Muscle of arm (tissue), 12 donors: ENCODE results near the gene LARP1. TPM values are rescaled to one million over a fixed set of nuclear protein-coding genes. Genes with fewer than 3 reads are reported as not detected.

Experiments used
- DNase-seq: peaks from one replicate; pipeline ENCODE4 v3.0.0-alpha.2; 2013
- polyA plus RNA-seq, 12 donors: library from polyadenylated mRNA; unstranded; fragments of 120-200 nt; gene quantifications; one replicate each; pipeline ENCODE4 v1.2.1, GENCODE V29; 2013; ENCODE audit not compliant: insufficient read length in 12 of 12

The LARP1 gene
- polyA plus RNA-seq, 12 donors: 79.0 to 335 (median 92.7) TPM

DNA sequence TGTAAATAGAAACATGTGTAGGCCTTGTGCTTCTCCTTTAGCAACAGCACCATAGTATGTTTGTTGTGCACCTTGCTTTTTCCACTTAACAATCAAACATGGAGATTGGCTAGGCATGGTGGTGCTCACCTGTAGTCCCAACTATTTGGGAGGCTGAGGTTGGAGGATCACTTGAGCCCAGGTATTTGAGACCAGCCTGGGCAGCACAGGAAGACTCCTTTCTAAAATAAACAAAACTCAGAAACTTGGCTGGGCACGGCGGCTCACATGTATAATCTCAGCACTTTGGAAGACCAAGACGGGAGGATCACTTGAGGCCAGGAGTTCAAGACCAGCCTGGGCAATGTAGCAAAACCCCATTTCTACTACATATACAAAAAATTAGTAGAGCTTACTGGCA is 96.2 kb downstream of the LARP1 start:
- DNase-seq: no peak

DNA sequence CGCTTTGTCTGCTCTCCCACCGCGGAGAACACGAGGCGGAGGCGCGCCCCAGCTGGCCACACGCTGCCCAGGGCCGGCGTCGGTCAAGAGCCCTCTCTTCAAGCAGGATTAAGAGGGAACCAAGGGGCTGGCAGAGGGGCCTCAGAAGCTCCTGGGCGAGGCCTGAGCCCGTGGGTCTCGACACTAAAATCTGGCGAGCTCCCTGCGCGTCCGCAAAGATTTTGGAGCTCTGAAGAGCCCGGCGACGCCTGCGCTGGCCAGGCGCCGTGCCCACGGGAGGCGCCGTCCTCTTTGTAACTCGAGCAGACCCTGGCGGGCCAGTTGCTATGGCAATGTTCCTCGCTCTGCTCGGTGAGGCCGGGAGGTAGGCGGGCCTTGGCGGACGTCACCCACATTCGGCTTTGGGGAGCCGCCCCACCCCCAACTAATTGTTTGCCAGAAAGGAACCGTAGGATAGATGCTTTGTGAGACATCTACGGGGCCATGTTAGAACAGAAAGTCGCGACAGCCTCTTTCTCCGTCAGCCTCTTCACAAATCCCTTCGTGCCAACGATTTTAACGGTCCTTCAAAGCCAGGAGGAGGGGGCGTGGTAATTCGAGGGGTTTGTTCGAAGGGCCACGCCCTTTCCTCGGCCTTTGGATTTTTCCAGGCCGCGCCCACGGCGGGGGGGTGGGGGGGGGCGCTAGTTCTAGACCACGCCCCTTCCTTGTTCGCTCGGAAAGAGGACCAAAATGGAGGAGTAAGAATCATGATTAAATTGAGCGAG is 102.5 kb downstream of the LARP1 start:
- peak; percentile 98 for DNase-seq

DNA sequence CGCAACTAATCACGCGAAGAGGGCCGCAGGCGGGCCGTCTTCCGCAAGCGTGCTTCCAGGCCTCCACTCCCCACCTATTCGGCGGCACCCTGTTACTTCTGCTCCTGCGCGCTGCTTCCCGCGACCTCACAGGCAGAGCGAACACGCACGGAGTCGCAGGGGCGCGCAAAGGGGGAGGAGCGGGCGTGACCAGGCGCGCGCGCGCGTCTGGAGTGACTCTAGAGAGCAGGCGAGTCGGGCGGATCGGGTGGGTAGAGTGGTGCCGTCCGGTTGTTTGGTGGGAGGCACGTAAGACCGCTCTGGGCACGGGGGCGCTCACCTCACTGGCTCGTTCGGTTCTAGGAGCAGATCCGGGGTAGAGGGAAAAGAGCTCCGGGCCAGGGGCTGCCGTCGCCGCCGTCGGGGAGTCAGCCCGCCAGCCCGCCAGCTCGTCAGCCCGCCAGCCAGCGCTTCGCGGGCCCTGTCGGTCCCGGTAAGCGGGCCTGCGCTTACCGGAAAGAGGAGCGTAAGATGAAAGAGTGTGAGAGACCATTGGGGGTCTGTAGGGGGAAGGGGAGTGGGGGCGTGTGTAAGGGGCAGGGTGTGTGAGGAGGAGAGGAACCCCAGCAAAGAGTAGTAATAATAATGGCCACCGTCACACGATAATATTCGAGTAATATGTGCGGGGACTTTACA is 103.3 kb downstream of the LARP1 start, which contains the start of gene CNOT8:
Gene CNOT8 (plus strand): TSS at position 331 of the 675 bp plus-strand sequence. CDS start 4,652 bp downstream, outside the sequence.
- peak; percentile 97 for DNase-seq

DNA sequence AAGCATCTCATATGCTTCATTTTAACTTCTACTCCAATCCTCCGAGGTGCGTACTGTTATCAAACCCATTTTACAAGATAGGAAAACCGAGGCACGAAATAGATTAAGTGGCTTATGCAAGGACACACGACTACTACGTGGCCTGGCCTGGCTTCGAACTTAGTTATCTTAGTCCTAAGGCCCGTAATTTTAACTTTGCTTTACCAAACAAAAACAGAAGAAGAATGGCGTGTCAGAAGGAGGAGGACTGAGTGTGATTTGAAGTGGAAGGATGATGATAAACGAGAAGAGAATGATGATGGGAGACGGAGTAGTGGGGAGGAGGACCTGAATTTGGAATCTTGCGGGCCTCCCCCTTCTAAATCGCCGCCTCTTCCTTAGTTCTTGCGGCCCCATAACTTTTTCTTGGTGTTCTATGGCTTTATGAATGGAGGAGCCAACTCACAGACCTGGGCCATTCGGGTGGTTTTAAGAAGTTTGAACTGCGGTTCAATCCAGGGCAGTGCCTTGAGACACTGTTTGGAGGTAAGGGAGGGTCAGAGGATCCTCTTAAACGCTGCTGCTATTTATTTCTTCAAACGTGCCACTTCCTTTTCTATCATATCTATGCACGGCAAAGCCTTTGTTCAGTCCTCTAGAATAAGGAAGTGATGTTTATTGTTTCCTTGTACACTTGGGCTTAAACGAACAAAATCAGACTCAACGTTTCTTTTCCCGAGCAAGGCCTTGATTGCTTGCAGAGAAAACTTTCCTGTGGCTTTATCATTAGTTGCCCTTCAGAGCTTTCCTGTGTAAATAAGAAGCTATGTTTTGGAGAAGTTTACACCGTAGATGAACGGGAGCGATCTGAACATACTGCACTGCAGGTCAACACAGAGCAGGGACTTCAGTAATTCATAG is 104.0 kb downstream of the LARP1 start:
- DNase-seq: peak; percentile 32

DNA sequence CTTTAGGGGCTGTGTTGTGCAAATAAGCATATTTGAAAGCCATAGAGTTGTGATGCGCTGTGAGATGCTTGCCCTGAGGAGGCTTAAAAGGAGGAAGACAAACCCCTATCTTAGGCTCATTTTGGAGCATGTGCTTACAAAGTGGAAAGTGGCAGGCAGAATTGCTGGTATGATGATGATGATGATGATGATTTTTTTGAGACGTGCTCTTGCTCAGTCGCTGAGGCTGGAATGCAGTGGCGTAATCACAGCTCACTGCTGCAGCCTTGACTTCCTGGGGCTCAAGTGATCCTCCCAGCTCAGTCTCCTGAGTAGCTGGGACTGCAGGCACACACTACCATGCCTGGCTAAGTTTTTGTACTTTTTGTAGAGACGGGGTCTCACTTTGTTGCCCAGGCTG is 104.9 kb downstream of the LARP1 start:
- DNase-seq: no peak

DNA sequence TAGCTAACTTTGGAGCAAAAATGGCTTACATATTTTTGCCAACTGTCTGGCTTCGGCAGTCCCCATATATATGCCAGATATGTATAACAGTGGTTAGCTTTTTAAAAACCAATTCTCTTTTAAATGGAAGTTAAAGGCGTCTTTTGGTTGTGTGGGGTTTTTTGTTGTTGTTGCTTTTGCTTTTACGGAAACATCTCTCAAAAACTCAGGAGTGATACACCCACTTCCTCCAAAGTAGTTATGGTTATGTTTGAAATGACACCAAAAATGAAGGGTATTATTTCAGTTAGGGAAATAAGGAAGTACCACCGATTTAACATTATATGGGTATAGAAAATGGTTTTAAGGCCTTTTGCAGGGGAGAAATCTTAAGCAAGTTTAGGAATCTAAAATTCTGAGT is 105.6 kb downstream of the LARP1 start:
- no peak for DNase-seq

DNA sequence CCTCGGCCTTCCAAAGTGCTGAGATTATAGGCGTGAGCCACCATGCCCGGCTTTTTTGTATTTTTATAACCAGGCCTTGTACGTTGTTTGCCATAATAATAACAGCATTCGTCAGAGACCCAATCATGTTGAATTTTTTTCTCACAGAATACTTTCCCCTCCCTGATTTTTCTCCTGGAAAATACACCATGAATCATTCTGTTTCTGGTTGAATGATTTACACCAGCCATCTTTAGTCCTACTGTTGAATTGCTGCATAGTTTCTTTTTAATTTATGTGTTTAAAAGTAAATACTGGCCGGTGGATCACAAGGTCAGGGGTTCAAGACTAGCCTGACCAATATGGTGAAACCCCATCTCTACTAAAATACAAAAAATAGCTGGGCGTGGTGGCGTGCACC is 106.8 kb downstream of the LARP1 start:
- no peak for DNase-seq

DNA sequence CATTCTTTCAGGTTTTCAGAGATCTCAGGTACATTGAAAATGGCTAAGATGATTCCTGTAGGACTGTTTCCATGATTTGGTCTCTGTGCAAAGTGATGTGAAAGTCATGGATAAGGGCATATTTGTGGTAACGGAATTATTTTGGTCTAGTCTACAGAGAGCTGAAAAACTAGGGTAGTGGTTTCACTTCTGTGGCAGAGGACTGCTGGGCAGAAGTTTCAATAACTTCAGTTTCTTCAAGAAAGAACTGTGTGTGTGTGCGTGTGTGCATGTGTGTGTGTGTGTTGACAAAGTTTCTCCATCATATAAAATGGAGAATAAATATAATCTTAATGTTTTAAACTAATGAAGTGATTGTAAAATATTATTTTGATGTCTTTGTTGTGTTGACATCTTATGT is 107.6 kb downstream of the LARP1 start:
- no peak for DNase-seq

DNA sequence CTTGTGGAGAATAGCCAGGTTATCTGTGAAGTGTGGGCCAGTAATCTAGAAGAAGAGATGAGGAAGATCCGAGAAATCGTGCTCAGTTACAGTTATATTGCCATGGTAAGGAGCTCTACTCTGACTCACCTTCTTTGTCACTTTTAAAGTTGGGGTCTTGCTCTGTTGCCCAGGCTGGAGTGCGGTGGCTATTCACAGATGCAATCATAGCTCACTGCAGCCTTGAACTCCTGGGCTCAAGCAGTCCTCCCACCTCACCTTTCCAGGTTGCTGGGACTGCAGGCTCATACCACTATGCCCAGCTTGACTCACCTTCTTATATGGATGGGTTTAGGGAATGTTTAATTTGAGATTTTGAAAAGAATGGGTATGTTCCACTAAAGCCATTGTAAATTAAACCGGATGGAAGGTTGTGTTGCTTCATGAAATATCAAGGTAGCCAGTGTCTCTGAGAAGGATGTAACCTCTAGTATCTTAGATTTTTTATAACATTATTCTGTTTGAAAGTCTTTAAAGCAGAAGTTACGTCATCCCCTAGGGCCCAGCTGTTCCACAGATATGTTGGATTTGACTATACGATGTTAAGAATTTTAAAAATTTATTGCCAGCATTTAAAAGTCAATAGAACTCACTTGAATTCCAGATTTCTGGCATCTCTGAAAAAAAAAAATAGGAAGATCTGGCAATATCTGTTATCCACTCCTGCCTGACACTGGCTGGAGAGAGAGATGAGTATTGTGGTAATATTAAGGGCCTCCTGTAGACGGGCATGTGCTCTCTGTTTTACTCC is 108.3 kb downstream of the LARP1 start:
- no peak for DNase-seq

DNA sequence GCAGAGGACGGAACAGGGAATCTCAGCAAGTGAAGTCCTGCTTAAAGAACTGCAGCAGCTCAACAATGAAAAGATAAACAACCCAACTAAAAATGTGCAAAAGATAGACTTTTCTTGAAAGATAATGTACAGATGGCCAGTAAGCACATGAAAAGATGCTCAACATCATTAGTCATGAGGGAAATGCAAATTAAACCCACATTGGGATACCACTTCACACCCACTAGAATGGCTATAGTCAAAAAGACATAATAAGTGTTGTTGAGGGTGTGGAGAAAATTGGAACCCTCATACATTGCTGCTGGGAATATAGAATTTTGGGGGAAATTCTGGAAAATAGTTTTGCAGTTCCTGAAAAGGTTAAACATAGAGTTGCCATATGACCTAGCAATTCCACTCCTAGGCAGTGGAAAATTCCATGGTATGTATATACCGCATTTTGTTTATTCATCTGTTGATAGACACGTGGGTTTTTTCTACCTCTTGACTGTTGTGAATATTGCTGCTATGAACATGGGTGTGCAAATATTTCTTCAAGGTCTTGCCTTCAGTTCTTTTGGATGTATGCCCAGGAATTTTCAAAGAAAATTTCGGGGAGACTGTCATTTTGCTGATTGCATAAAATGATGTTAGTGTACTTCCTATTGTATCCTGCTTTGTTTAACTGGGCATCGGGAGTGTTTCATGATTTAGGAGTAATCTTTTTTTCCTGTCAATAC is 110.4 kb downstream of the LARP1 start:
- DNase-seq: no peak

DNA sequence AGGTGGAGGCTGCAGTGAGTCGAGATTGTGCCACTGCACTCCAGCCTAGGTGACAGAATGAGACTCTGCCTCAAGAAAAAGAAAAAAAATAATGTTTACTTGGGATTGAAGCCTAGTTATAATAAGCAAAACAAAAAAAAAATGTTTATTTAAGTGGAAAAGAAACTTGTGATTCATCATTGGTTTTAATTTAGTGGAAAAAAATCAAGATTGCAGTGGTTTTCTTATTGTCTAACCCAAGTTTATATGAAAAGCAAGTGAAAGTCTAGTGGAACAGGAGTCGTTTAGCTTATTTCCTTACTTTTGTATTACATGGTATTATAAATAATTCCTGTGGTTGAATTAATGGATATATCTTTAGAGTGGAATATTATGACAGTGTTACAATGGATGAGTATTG is 111.7 kb downstream of the LARP1 start:
- no peak for DNase-seq

Other genes with a start within 250 kb of the LARP1 start
- 10 to 100 TPM in 10 of 12 donors, 1 to 10 TPM in 1, not detected in 1; 5.2 to 24.3 (median 14.9) TPM for gene FAXDC2, start 95.2 kb downstream of the LARP1 start, polyA plus RNA-seq
- gene CNOT8, start 103.2 kb downstream of the LARP1 start, polyA plus RNA-seq: 10 to 100 TPM in 11 of 12 donors, not detected in 1; 29.8 to 49.0 (median 42.9) TPM
- gene GEMIN5, start 182.8 kb downstream of the LARP1 start, polyA plus RNA-seq: 10 to 100 TPM in 11 of 12 donors, not detected in 1; 16.7 to 21.6 (median 18.0) TPM
- gene MRPL22, start 185.7 kb downstream of the LARP1 start, polyA plus RNA-seq: 10 to 100 TPM in 11 of 12 donors, not detected in 1; 28.2 to 40.4 (median 34.7) TPM